ENCODE results near the gene CFLAR. TPM values are rescaled to one million over a fixed set of nuclear protein-coding genes. Genes with fewer than 3 reads are reported as not detected.

CFLAR gene
- total and polyA plus RNA-seq, 2 donors from 2014 or later = 47.2 to 263 TPM

GRCh38 chr2:201156640-201157039 is 40.7 kb downstream of the CFLAR start:
- Histone ChIP-seq H3K4me3 (ENCODE audit: low read length in 3 of 3) (no peak overlapping the region), H3K4me1 (ENCODE audit: control insufficient read depth in 2 of 3, insufficient read depth in 2 of 3, low read depth in 1 of 3, low read length in 3 of 3) (peaks cover 3 to 21% (median 14%) of the 10 kb centered on the region in 3 donors), H3K36me3 (ENCODE audit: control insufficient read depth in 2 of 3, insufficient read depth in 3 of 3, low read length in 3 of 3) (peaks cover 0 to 54% (median 41%) of the 10 kb centered on the region in 3 donors), H3K9me3 (ENCODE audit: control insufficient read depth in 2 of 3, insufficient read depth in 1 of 3, low read length in 3 of 3) (no peaks in the 10 kb centered on the region), H3K27ac (ENCODE audit: low read depth in 2 of 2, low read length in 2 of 2) (no peak overlapping the region), H3K9ac (ENCODE audit: low read length in 3 of 3) (no peak overlapping the region), H3K27me3 (ENCODE audit: control insufficient read depth, insufficient read depth, low read length) (no peaks in the 10 kb centered on the region)
- intact Hi-C loops (cut with DNase I) = no loop called here
- FAIRE-seq (no peak), DNase-seq (no peak)
- TF ChIP-seq CTCF (IDR thresholded peaks at IDR 0.05; ENCODE audit: borderline replicate concordance, extremely low read depth, insufficient read depth) = no peak

GRCh38 chr2:201157694-201158093 is 41.7 kb downstream of the CFLAR start:
- no peaks in the 10 kb centered on the region for H3K27me3 ChIP-seq (ENCODE audit: control insufficient read depth, insufficient read depth, low read length)
- no peaks in the 10 kb centered on the region for H3K9me3 ChIP-seq (ENCODE audit: control insufficient read depth in 2 of 3, insufficient read depth in 1 of 3, low read length in 3 of 3)
- no peak for TF ChIP-seq CTCF (IDR thresholded peaks at IDR 0.05; ENCODE audit: borderline replicate concordance, extremely low read depth, insufficient read depth)
- peaks cover 0 to 57% (median 41%) of the 10 kb centered on the region in 3 donors for H3K36me3 ChIP-seq (ENCODE audit: control insufficient read depth in 2 of 3, insufficient read depth in 3 of 3, low read length in 3 of 3)
- FAIRE-seq = no peak
- no peak overlapping the region for H3K4me3 ChIP-seq (ENCODE audit: low read length in 3 of 3)
- DNase-seq = no peak
- H3K9ac ChIP-seq (ENCODE audit: low read length in 3 of 3) = no peak overlapping the region
- peaks cover 3 to 14% (median 10%) of the 10 kb centered on the region in 3 donors for H3K4me1 ChIP-seq (ENCODE audit: control insufficient read depth in 2 of 3, insufficient read depth in 2 of 3, low read depth in 1 of 3, low read length in 3 of 3)
- H3K27ac ChIP-seq (ENCODE audit: low read depth in 2 of 2, low read length in 2 of 2) = peak overlapping the region; percentile 61 to 74
- intact Hi-C loops (cut with DNase I) = no loop called here

DNA sequence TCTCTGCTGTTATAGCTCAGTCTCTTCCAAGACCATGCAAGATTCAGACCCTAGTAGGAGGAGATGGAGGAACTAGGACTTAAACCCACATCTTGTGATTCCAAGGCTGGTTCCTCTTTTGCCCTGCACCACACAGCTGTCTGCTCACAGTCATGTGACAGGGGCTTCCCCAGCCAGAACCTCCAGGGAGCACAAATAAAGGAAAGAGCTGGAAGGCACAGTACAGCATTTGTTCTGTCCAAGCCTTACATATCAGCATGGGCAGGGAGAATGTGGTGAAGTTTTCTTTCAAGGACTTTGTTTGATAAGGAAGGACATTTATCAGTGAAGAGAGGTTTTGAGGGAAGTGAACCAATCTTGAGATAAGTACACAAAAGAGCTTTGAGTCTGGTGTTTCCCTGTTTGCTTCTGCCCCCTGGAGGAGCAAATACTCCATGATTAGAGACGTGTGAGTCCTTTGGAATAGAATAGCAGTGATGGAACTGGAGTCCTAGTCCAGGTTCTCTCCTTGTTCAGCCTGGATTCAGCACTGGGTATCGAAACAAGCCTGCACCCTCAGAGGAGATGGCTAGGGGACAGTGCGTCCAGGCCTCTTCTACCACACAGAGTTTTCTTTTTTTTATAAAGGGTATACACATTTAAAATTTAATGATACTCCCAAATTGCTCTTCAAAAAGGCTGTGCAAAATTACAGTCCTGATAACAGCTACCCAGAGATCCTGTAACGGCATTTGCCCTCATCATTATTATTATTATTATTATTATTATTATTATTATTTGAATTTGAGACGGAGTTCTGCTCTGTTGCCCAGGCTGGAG is 42.4 kb downstream of the CFLAR start:
- no peaks in the 10 kb centered on the region for H3K9me3 ChIP-seq (ENCODE audit: control insufficient read depth in 2 of 3, insufficient read depth in 1 of 3, low read length in 3 of 3)
- intact Hi-C loops (cut with DNase I) = no loop called here
- H3K27ac ChIP-seq (ENCODE audit: low read depth in 2 of 2, low read length in 2 of 2) = peak overlapping the region; percentile 61 to 74
- FAIRE-seq (no peak), DNase-seq (peak in 3 of 5 donors; percentile 67 to 90 (median 83))
- no peaks in the 10 kb centered on the region for H3K27me3 ChIP-seq (ENCODE audit: control insufficient read depth, insufficient read depth, low read length)
- TF ChIP-seq CTCF (IDR thresholded peaks at IDR 0.05; ENCODE audit: borderline replicate concordance, extremely low read depth, insufficient read depth) = peak; percentile 73
- H3K4me3 ChIP-seq (ENCODE audit: low read length in 3 of 3) = no peak overlapping the region
- H3K36me3 ChIP-seq (ENCODE audit: control insufficient read depth in 2 of 3, insufficient read depth in 3 of 3, low read length in 3 of 3) = peaks cover 0 to 57% (median 42%) of the 10 kb centered on the region in 3 donors
- H3K4me1 ChIP-seq (ENCODE audit: control insufficient read depth in 2 of 3, insufficient read depth in 2 of 3, low read depth in 1 of 3, low read length in 3 of 3) = peaks cover 3 to 10% (median 9%) of the 10 kb centered on the region in 3 donors
- H3K9ac ChIP-seq (ENCODE audit: low read length in 3 of 3) = no peak overlapping the region
